ENCODE data around the gene TBX3. TPM values are rescaled to one million over a fixed set of nuclear protein-coding genes. Genes with fewer than 3 reads are reported as not detected.

TBX3 gene
- total RNA-seq, 1 experiment from 2014 or later, result 1.4 TPM

DNA sequence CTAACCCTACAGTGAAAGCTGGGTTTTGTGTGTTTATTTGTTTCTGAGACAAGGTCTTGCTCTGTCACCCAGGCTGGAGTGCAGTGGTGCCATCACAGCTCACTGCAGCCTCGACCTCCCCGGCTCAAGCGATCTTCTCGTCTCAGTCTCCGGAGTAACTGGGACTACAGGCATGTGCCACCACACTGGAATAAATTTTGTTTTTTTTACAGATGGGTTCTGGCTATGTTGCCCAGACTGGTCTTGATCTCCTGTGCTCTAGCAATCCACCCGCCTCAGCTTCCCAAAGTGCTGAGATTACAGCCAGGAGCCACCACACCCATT is 26.4 kb downstream of the TBX3 start:
- H3K9me3 Mint-ChIP-seq (ENCODE audit: low read depth, unreplicated experiment), result peaks cover 4% of the 10 kb centered on the region
- no peak overlapping the region for H3K4me3 Mint-ChIP-seq (ENCODE audit: low read depth, unreplicated experiment)
- BruUV-seq (replicated peaks), result no TSS peak
- TF ChIP-seq, protein P1, sequence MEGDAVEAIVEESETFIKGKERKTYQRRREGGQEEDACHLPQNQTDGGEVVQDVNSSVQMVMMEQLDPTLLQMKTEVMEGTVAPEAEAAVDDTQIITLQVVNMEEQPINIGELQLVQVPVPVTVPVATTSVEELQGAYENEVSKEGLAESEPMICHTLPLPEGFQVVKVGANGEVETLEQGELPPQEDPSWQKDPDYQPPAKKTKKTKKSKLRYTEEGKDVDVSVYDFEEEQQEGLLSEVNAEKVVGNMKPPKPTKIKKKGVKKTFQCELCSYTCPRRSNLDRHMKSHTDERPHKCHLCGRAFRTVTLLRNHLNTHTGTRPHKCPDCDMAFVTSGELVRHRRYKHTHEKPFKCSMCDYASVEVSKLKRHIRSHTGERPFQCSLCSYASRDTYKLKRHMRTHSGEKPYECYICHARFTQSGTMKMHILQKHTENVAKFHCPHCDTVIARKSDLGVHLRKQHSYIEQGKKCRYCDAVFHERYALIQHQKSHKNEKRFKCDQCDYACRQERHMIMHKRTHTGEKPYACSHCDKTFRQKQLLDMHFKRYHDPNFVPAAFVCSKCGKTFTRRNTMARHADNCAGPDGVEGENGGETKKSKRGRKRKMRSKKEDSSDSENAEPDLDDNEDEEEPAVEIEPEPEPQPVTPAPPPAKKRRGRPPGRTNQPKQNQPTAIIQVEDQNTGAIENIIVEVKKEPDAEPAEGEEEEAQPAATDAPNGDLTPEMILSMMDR (IDR thresholded peaks at IDR 0.05; ENCODE audit: unreplicated experiment), result no peak
- peaks cover 8% of the 10 kb centered on the region for H3K36me3 Mint-ChIP-seq (ENCODE audit: insufficient read depth, unreplicated experiment)
- H3K27me3 Mint-ChIP-seq (ENCODE audit: unreplicated experiment), result no peaks in the 10 kb centered on the region
- no peak for DNase-seq
- CTCF ChIA-PET, result no interaction called here
- no peaks in the 10 kb centered on the region for H3K4me1 Mint-ChIP-seq (ENCODE audit: low read depth, unreplicated experiment)
- H3K27ac Mint-ChIP-seq (ENCODE audit: unreplicated experiment), result no peak overlapping the region
- intact Hi-C loops (cut with micrococcal nuclease; ENCODE audit: unreplicated experiment), result no loop called here

DNA sequence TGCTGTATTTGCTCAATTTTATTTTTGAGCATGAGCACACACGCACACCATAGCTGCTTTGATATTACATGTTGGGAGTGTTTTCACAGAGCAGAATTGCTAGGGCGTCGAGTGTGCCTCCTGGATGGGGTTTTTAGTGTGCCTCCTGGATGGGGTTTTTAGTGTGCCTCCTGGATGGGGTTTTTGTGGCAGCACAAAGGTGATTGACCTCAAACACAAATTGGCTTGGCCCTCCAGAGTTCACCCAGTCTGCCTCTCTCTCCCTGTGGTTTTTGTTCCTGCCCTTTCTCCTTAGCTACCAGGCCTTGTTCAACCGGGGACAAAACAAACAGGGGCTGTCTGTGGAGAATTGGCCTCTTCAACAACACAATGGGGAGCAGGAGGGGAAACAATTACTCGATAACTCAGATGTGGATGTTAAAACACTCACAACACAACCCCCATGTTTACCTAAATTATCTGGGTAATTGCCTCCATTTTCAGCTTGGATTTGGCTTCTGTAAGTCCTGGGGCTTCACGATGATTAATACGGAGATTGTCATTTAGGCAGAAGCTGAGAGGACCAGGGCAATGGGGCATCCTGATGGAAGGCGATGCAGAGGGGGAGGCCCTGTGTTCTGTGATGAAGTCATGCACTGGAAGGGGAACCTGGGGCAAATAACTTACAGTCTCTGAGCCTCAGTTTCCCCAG is 26.9 kb downstream of the TBX3 start:
- Mint-ChIP-seq H3K27ac (ENCODE audit: unreplicated experiment) (no peak overlapping the region), H3K4me1 (ENCODE audit: low read depth, unreplicated experiment) (no peaks in the 10 kb centered on the region)
- CTCF ChIA-PET, result no interaction called here

DNA sequence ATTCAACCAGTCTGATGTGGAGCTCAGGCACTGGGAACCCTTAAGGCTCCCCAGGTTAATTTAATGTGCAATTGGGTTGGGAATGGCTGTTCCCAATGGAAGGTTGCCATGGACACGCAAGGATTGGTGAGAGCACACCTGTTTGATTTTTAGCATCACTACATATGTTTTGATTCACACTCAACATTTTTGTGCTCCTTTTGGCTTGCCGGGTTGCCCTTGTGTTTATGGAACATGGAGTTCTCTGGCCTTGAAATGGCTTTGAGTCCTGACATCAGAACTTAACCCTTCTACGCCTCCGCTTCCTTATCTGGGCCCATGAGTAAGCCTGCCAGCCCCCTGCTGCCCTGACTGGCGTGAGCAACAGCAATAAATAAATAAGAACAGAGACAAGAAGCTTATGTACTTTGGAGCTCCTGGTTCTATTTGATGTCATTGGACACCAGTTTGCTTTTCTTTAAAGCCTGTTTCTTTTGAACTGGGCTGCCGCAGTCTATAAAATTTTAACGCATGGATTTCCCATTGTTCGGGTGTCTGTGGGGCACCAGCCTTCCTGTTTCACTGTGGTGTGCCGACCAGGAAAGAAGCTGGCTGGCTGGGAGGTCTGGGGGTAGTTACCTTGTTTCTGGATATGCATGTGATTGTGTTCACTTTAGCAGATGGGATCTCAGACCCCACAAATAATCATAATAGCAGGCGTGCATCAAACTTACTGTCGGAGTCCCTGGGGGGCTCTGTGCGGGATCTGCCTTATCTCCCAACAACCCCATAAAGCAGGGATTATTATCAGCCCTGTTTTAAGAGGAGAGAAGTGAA is 27.8 kb downstream of the TBX3 start:
- intact Hi-C loops (cut with micrococcal nuclease; ENCODE audit: unreplicated experiment), result no loop called here
- Mint-ChIP-seq H3K36me3 (ENCODE audit: insufficient read depth, unreplicated experiment) (peaks cover 4% of the 10 kb centered on the region), H3K4me1 (ENCODE audit: low read depth, unreplicated experiment) (no peaks in the 10 kb centered on the region), H3K27ac (ENCODE audit: unreplicated experiment) (no peak overlapping the region), H3K27me3 (ENCODE audit: unreplicated experiment) (no peaks in the 10 kb centered on the region), H3K4me3 (ENCODE audit: low read depth, unreplicated experiment) (no peak overlapping the region), H3K9me3 (ENCODE audit: low read depth, unreplicated experiment) (peaks cover 4% of the 10 kb centered on the region)
- no TSS peak for BruUV-seq (replicated peaks)
- no peak for DNase-seq
- CTCF ChIA-PET, result interaction anchor here (0.7 kb wide), 1 partner anchor 86 kb away, joined by 3 read pairs; no protein-coding TSS in a partner anchor
- TF ChIP-seq, protein P1 (IDR thresholded peaks at IDR 0.05; ENCODE audit: unreplicated experiment), result no peak

More for the DNA sequence above, 26.9 kb downstream of the TBX3 start:
- H3K4me3 Mint-ChIP-seq (ENCODE audit: low read depth, unreplicated experiment), result no peak overlapping the region
- TF ChIP-seq, protein P1 (IDR thresholded peaks at IDR 0.05; ENCODE audit: unreplicated experiment), result no peak
- intact Hi-C loops (cut with micrococcal nuclease; ENCODE audit: unreplicated experiment), result no loop called here
- H3K9me3 Mint-ChIP-seq (ENCODE audit: low read depth, unreplicated experiment), result peaks cover 4% of the 10 kb centered on the region
- H3K36me3 Mint-ChIP-seq (ENCODE audit: insufficient read depth, unreplicated experiment), result peaks cover 5% of the 10 kb centered on the region
- H3K27me3 Mint-ChIP-seq (ENCODE audit: unreplicated experiment), result no peaks in the 10 kb centered on the region
- no peak for DNase-seq
- BruUV-seq (replicated peaks), result no TSS peak

DNA sequence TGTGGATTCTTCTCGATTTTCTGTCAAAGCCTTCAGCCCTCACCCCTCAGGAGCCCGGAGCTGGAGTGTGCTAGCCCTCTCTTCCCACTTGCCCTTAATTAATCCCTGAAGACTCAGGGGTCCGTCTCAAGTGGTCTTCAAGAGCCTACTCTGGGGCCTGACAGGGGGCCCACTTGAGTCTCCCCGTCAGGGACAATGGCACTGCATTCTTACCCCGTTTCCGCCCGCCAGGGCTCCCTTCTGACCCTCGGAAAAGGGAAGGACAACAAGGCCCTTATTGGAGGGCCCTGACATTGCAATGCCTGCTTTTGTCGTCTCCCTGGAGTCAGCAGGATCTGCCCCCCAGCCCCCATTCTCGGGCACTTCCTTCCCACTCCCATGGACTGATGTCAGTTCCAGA is 34.4 kb downstream of the TBX3 start:
- no peaks in the 10 kb centered on the region for H3K36me3 Mint-ChIP-seq (ENCODE audit: insufficient read depth, unreplicated experiment)
- no peaks in the 10 kb centered on the region for H3K4me1 Mint-ChIP-seq (ENCODE audit: low read depth, unreplicated experiment)
- TF ChIP-seq, protein P1 (IDR thresholded peaks at IDR 0.05; ENCODE audit: unreplicated experiment), result no peak
- intact Hi-C loops (cut with micrococcal nuclease; ENCODE audit: unreplicated experiment), result no loop called here
- no peak overlapping the region for H3K27ac Mint-ChIP-seq (ENCODE audit: unreplicated experiment)
- peaks cover 4% of the 10 kb centered on the region for H3K9me3 Mint-ChIP-seq (ENCODE audit: low read depth, unreplicated experiment)
- no TSS peak for BruUV-seq (replicated peaks)
- no peak for DNase-seq
- CTCF ChIA-PET, result no interaction called here
- H3K27me3 Mint-ChIP-seq (ENCODE audit: unreplicated experiment), result no peaks in the 10 kb centered on the region
- H3K4me3 Mint-ChIP-seq (ENCODE audit: low read depth, unreplicated experiment), result no peak overlapping the region

All from Calu3 (cell line).